GM19238 (cell line): ENCODE results near the gene SLC12A7.
"Not testable (repeated sequence)": the region's sequence is repeated elsewhere in the genome, so short reads cannot be mapped to it uniquely, and the experiment has no call there.

ENCODE experiments used
- DNase-seq: peaks from one replicate; pipeline ENCODE4 v3.0.0; 2011; ENCODE audit warnings: low spot score; ENCODE audit not compliant: insufficient read length

SLC12A7 gene

DNA sequence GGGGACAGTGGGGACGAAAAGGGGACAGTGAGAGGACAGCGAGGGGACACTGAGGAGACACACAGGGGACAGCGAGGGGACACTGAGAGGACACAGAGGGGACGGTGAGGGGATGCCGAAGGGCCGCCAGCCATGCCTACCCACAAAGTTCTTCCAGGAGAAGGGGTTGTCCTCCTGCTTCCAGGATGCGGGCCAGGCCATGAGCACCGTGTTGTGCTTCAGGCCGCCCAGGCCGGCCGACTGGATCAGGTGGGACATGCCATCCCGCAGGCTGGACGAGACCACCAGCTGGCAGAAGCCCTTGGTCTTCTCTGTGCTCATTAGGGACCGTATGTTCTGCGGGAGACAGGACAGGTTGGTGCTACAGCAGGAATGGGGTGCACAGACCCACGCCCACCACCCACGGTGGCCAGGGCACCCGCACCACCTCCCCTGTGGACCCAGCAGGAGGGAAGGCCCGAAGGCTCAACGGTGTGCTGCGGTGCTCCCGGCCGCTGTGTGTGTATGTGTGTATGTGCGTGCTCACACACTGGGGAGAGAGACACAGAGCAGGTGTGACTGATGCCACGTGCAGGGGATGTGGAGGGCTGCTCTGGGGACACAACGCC is 46.6 kb downstream of the SLC12A7 start:
- DNase-seq = no peak

DNA sequence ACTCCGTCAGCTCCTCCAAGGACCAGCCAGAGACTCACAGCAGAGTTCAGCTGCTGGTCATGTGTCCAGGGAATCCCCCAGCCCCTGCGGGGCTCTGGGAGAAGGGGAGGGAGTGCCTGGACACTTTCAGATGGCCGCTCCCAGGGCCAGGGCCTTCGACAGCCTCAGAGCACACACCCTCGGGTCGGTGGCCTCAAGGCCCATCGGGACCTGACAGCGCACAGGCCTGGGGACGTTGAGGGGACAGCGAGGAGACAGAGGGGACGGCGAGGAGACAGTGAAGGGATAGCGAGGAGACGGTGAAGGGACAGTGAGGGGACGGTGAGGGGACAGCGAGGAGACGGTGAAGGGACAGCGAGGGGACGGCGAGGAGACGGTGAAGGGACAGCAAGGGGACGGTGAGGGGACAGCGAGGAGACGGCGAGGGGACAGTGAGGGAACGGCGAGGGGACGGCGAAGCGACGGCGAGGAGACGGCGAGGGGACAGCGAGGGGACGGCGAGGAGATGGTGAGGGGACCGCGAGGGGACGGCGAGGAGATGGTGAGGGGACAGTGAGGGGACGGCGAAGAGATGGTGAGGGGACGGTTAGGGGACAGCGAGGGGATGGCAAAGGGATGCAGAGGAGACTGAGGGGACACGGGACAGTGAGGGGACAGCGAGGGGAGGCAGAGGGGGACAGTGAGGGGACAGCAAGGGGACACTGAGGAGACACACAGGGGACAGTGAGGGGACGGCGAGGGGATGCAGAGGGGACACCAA is 47.3 kb downstream of the SLC12A7 start:
- no peak for DNase-seq

DNA sequence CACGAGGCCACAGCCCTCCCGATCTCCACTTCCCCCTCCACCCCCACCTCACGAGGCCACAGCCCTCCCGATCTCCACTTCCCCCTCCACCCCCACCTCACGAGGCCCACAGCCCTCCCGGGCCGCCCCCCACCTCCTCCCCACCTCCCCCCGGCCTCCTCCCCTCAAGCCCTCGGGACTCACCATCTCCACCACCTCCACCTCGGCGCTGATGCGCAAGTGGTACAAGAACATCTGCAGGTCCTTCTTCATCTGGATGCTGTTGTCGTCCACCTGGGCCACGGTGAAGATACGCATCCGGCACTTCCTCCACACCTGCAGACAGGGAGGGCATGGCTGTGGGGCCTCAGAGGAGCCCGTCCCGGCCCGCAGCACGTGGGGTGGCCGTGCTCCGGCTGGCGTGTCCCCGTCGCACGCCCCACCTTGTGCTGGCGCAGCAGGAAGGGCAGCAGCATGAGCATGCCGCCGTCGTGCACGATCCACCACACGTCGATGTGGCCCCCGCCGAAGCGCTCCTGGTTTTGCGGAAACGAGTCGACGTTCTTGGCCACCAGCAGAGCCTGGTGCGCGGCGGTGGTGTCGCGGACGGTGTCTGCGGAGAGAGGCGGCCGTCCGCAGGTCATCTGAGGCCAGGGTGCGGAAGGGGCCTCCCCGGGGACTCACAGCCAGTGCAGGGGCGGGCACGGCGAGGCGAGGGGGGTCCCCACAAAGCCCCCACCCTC is 48.0 kb downstream of the SLC12A7 start:
- no peak for DNase-seq

DNA sequence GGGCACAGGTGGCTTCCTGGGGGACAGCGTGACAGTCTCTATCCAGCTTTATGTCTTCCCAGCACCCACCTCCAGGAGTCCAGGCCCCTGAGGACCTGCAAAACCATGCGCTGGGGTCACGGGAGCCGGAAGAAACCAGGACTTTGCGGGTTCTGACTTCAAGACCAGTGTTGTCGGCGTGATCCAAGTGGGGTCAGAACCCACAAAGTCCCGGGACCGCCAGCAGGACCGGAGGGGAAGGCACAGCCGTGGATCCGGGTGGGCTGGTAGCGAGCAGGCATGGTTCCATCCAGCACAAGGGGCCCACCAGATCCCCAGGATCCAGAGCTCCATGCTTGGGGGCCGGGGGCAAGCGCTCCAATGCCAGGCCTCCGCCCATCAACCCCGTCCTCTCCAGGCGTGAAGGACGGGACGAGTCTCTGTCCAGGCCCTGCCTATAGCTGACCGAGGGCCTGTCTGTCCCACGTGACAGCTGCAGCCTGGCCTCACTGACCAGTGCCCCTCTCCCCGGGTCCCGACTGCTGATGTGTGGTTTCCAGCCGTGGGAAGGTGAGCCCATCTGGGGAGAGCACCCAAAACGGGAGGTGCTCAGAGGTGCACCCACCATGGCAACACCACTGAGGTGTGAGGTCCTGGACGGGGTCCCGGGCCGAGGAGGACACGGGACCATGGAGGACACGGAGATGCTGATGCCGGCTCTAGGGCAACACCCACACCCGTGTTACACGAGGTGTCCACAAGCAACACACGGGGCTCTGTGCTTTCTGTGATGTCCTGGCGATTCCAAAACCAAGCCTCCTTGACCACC is 48.9 kb downstream of the SLC12A7 start:
- DNase-seq = no peak

DNA sequence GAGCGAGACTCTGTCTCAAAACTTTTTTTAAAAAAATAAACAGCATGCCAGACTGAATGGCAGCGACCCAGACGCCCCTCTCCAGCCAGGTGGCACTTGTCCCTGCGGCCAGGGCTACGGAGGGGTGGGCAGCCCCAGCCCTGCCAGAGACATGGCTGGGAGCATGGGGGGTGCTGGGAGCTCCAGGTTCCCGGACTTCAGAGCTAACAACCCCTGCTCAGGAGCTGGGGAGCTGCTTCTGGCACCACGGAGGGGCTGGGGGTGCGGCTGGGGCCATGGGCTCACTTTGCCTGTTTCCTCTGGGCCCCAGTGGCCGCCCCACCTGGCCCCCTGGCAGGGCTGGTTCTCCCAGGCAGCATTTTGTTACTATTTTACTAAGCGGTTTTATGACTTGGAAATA is 49.9 kb downstream of the SLC12A7 start:
- no peak for DNase-seq

DNA sequence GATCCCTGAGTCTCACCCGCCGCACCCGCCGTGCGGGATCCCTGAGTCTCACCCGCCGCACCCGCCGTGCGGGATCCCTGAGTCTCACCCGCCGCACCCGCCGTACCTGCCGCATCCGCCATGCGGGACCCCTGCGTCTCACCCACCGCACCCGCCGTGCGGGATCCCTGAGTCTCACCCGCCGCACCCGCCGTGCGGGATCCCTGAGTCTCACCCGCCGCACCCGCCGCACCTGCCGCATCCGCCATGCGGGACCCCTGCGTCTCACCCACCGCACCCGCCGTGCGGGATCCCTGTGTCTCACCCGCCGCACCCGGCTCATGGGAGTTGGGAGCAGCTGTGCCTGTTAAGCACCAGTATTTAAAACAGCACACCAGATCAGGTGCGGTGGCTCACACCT is 50.6 kb downstream of the SLC12A7 start:
- DNase-seq = not testable (repeated sequence)

DNA sequence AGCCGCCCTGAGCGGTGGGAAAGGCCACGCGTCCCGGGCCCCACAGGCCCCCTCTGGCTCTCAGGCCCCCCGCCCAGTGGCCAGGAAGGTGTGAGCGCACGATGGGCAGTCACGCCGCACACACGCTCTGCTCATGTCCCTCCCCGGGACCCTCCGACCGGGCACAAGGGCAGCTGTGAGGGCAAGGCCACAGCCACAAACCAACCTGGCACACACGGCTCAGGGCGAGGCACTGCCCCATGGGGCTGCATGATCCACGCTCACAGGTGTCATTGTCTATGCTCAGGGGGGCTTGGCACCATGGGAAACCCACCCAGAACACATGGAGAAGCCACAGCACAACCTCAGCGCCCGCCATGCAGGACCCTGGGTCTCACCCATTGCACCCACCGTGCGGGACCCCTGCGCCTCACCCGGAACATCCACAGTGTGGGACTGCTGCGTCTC is 51.3 kb downstream of the SLC12A7 start:
- no peak for DNase-seq

DNA sequence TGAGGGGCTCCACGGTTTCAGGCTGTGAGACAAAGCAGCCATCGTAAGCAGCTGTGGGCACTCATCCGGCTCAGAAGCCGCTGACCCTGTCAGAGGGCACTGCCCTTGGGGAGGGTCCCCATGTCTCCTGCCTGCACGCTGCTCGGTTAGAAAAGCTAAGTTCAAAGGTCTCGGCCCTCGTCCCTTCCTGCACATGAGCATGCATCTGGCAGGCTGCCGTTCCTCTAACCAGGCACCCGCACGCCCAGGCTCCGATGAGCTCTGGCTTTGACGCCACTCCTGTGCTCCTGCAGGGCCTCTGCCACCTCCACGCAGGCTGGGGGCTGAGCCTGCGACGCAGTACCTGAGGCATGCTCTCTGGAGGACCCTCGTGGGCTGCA is 52.0 kb downstream of the SLC12A7 start:
- DNase-seq = no peak

DNA sequence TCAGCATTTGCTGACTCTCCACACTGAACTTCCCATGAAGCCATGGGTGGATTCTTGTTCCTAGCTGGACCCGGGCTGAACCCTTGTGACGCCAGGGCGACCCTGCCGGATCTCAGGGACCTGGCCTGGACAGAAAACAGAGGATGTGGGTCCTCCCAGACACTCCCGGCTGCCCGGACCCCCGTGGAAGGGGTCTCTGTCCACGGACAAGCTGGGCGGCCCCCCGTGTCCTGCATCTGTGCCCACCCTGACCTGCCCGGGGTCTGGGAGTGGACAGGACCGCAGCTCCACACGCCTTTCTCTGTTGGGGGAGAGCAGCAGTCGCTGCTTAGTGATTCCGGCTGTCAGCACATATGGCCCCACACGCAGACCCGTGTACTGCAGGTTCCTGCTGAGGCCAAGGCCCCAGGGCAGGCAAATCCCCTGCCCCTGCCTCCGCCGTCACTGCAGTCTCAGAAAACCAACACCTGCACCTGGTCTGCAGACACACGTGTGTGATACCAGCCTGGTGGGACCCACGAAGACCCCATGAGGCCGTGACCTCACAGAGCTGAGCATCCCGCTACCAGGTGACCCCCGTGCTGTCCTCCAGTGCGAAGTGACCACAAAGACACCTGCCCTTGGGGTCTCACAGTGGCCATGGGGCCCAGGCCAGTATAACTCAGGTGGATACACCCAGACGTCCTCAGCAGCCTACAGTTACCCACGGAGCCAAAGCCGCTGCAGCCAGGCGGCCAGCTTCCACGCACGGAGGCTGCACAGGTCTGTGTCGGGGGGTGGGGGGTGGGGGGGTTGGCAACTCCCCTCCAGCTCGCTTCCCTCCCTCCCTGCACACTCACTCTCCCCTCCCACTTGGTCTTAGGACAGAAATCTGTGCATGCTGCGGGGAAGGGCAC is 52.6 kb downstream of the SLC12A7 start:
- no peak for DNase-seq

DNA sequence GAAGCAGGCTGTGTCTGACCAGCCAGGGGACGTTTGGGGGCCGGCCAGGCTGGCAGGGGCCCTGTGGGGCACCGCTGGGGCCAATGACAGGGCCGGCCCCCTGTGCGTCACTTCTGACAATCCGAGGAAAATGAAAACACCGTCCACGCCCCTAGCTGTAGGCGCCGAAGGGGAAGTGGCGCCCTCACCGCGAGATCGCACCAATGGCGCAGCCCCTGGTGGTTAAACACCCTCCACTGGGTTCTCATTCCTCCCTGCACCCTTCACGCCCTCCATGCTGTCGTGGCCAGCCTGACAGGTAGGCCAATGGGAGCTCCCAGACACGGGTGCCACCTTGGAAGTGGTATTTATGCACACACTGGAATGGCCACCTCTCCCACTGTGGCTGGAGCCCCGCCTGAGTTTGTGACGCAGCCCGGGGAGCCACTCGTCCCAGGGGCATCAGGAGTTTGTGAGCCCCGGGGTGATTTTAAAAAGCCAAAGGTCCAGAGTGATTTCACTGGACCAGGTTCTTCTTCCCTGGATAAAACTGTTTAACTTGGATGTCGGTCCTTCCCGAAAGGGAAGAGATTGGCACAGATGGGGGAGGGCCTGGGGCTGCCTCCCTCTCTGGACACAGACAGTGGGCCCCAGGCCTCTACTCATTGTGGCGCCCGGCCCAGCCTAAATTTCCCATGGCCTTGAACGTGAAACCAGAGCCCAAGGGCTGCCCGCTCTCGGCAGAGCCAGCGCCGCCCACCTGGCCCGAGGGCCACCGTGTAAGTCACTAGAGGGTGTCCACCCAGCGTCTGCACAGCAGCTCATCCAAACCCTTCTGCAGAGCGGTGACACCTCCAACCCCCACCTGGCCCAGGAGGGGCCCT is 53.5 kb downstream of the SLC12A7 start:
- no peak for DNase-seq

DNA sequence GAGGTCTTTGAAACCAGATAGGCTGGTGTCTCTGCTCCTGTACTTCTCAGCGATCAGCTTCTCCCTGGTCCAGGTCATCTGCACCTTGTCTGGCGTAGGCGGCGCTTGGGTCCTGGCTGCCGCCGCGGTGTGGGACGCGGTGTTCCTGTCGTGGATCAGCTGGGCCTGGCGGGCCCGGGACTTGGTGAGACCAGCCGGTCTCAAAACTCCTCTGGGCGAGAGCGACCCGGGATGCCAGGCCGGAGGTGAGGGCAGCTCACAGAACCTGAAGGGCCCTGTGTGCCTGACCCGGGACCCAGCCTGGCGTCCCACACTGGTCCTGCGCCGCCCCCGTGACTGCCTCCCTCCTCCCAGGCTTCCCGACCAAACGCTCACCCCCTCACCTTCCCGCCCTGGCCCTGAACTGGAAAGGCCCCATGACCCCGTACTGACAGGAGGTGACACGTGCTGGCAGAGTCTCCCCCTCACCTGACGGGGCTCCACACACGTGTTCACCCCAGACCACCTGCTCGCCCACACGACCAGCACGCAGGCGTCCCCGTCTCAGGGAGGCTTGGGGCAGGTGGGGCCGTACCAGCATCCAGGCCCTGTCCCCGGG is 54.3 kb downstream of the SLC12A7 start:
- no peak for DNase-seq

DNA sequence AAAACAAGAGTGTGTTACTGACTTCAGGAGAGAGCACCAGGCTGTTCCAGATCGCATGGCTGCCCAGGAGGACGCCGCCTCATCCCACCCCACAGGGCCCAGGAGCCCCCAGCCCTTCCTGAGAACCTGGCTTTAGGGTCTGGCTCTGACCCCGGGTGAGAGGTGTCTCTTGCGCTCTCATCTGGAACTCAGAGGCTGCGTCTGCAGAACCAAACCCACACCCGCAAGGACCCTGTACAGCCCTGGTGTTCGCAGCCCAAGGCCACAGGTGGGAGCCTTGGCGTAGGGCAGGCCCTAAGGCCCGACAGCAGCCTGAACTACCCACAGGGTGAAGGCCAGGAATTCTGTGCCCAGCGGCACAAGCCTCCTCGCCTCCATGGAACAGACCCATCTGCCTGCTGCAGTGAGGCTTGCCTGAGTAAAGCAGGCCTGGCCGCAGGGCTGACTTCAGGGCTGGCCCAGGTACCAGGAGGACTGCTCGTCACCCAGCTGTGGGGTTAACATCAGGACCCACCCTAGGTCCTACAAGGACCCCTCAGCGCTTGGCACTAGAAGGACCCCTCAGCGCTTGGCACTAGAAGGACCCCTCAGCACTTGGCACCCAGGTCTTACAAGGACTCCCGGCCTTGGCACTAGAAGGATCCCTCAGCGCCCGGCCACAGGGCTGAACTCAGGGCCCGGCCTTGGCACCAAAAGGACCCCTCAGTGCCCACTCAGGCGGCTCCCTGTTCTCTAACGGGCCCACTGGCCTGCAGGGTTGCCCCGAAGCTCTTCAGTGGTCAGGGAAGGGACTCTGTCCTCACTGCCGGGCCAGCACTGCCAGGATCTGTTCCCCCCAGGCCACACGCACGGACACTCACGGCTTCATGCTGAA is 55.0 kb downstream of the SLC12A7 start:
- DNase-seq = no peak

DNA sequence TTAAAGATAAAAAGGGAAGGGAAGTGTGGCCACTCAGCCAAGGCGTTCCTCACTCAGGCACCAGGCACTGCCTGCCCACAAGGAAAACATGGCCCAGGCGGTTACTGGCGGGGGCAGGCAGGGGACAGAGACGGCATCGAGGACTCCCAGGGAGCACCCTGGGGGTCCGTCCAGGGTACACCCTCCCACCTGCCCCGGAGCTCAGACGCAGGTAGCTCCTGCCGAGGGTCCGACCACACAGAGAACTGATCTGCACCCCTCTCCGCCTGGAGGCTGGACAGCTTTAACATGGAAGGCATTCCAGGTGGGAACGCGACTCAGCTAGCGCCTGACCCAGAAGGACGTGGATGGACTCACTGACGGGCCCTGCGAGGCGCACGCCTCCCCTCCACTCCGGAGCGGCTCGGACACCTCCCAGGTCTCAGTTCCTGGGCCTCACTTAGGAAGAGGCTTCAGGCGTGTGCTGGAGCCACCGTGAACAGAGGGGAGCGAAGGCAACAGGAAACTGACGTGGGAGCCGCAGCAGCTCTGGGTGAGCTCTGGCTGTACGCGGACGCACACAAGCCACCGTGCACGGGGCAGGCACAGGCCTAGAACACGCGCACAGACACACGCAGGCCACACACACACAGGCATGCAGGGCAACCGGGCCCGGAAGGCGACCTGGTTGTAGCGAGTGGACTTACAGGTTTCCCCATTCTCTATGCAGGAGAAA is 55.8 kb downstream of the SLC12A7 start:
- no peak for DNase-seq

DNA sequence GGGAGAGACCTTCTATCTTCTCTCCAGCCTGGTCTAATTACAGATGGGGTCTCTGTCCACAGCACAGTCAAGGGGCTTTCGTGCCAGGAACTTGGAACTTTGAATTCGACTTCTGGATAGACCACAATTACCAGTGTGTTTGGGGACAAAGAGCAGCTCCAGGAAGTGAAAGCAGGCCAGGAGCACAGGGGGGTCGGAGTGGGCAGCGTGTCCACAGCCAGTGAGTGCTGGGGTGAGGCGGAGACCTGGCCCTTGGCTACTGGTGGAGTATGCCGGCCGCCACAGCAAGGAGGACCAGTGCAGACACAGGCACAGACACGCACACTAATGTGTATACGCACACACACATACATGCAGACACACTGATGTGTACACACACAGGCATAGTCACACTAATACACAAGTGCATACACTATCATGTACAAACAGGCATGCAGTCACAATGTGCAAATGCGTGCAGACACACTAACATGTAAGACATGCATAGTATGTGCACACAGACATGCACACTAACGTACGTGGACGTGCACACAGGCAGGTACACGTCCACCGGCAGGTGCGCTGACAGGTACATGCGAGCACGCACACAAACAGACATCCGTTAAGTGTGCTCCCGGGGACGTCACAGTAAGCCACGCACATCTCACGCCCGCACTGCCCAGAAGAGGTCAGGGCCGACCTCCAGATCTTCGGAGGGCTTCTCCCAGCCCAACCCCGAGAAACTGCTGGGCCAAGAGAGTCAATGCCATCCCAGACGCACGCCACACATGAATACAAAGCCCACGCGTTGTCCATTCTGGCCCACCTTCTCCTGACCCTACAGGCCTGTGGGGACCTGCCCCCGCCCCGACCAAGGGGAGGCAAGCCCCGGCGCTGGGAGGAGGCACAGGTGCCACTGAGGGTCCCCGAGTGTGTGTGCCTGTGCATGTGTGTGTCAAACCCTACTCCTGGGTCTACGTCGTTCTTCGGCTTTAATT is 56.8 kb downstream of the SLC12A7 start:
- no peak for DNase-seq

DNA sequence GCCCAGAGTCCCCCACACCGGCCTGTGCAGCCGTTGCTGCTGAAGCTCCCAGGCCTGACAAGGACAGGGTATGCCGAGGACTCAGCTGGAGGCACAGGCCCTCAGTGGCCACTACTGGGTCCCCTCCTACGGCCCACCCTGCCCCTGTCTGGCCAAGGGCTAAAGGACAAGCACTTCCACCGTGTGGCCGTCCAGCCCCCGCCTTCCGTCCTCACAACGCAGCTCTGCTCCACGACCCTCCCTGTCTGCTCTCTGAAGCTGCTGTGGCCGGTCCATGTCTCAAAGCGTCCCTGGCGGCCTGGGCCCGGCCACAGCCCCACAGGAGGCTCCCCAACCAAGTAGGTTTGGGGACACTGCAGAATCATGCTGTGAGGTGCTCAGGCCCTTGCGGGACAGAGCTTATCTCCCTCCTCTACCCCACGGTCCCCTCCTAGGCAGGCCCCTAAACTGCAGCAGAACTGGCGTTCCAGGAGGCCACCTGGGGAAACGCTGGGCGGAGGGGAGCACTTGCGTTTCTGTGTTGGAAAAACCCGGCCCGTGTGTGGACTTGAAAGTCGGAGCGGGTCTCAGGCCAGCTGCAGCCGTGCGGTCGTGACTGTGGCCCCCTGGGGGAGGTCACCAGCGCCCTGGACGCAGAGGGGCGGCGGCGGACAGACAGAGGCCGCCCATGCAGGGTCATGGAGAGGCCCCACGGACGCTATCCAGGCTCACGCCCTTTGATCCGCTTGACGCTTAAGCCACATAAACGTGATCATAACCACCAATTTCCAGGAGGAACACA is 57.7 kb downstream of the SLC12A7 start:
- DNase-seq = no peak
